Measurements from ENCODE around the gene MANF. TPM values are rescaled to one million over a fixed set of nuclear protein-coding genes. Genes with fewer than 3 reads are reported as not detected.

The MANF gene
- total and polyA plus RNA-seq, 2 of the 4 experiments (the other 2 are of a cell fraction) = 65.4 to 122 TPM

GRCh38 chr3:51340013-51340829 lies 44.9 kb upstream of the MANF start:
- peak overlapping the region; percentile 47 for H3K9ac ChIP-seq (ENCODE audit: low read depth, low read length)
- peak overlapping the region; percentile 98 for H2BK120ac ChIP-seq (ENCODE audit: low read depth, low read length)
- WGBS, 2 experiments (ENCODE audit: extremely low coverage in 2 of 2, insufficient read length in 1 of 2) = 80% methylated on average over 2 of the region's 4 CpGs; no CpG with 5 or more reads in 1 of the 2 experiments
- H3K4me1 ChIP-seq (ENCODE audit: control insufficient read depth, insufficient read depth, low read length) = peaks cover 24% of the 10 kb centered on the region
- H2BK5ac ChIP-seq (ENCODE audit: low read depth, low read length, poor library complexity, severe bottlenecking) = peak overlapping the region; percentile 86
- H2AK9ac ChIP-seq (replicated peaks; ENCODE audit: low read depth, low read length, poor library complexity) = peak overlapping the region; percentile 81
- H4K20me1 ChIP-seq (ENCODE audit: insufficient read depth, low read length) = no peaks in the 10 kb centered on the region
- TF ChIP-seq CTCF (conservative IDR thresholded peaks at IDR 0.05; ENCODE audit: low read depth, low read length) (no peak), RCOR1 (IDR thresholded peaks at IDR 0.05; ENCODE audit: insufficient replicate concordance, low read length) (no peak), MAZ (IDR thresholded peaks at IDR 0.05; ENCODE audit: borderline replicate concordance, low read depth, low read length) (peak; percentile 17; the same call in 1 of the 2 replicates), CEBPB (IDR thresholded peaks at IDR 0.05; ENCODE audit: low read depth, low read length) (peak; percentile 65), BHLHE40 (IDR thresholded peaks at IDR 0.05; ENCODE audit: low read depth, low read length) (peak; percentile 57; the same call in 1 of the 2 replicates), FOS (IDR thresholded peaks at IDR 0.05; ENCODE audit: low read depth, low read length) (peak; percentile 99), NFE2L2 (IDR thresholded peaks at IDR 0.05; ENCODE audit: low read depth, low read length) (no peak), RFX5 (IDR thresholded peaks at IDR 0.05; ENCODE audit: low read depth, low read length) (peak; percentile 63; the same call in 1 of the 2 replicates), SMC3 (IDR thresholded peaks at IDR 0.05; ENCODE audit: low read depth, low read length) (no peak)
- peak overlapping the region; percentile 92 for H3K27ac ChIP-seq (ENCODE audit: insufficient read depth, low read length)
- H3K14ac ChIP-seq (replicated peaks; ENCODE audit: low read depth, low read length) = peak overlapping the region; percentile 89
- H3K4me3 ChIP-seq (ENCODE audit: insufficient read depth, low read depth, low read length) = no peak overlapping the region
- H4K8ac ChIP-seq (ENCODE audit: low read depth in 2 of 2, low read length in 2 of 2) = peak overlapping the region; percentile 57 to 88
- H3K23ac ChIP-seq (ENCODE audit: low read depth, low read length) = peak overlapping the region; percentile 80
- 0 out of 4 replicates have a peak, but pooled peaks cover 0 to 3% of the 10 kb centered on the region in 2 experiments for H3K79me1 ChIP-seq (ENCODE audit: low read depth in 1 of 2, low read length in 2 of 2)
- H3K56ac ChIP-seq (ENCODE audit: extremely low read depth, insufficient read depth, low read length) = peak overlapping the region; percentile 91
- H3K9me3 ChIP-seq (ENCODE audit: control insufficient read depth, insufficient read depth, low read length) = no peaks in the 10 kb centered on the region
- intact Hi-C loops (cut with micrococcal nuclease) (loop anchor here (1.0 kb wide), 1 partner anchor 13 kb away; no protein-coding TSS in a partner anchor), in situ Hi-C loops (cut with MboI; ENCODE audit: low sequenced_read_pairs) (no loop called here), dilution Hi-C loops (cut with HindIII; ENCODE audit: low sequenced_read_pairs, unreplicated experiment) (no loop called here)
- peak overlapping the region; percentile 91 for H3K4ac ChIP-seq (ENCODE audit: low read depth, low read length)
- H4K91ac ChIP-seq (ENCODE audit: insufficient read depth, low read depth, low read length) = peak overlapping the region; percentile 95
- ChIA-PET POLR2A (ENCODE audit: unreplicated experiment) (interaction anchor here (1.4 kb wide), 1 partner anchor 20 kb away, joined by 4 read pairs; no protein-coding TSS in a partner anchor), CTCF (interaction anchor here (0.7 to 1.0 kb wide), 4 partner anchors 9 to 724 kb away, joined by 3 read pairs; no protein-coding TSS in a partner anchor)
- peak overlapping the region; percentile 84; the same call in 1 of the 2 replicates for H2AK5ac ChIP-seq (ENCODE audit: low read depth, low read length)
- no peaks in the 10 kb centered on the region for H3K36me3 ChIP-seq (ENCODE audit: control insufficient read depth, insufficient read depth, low read length)
- H4K5ac ChIP-seq (ENCODE audit: low read depth, low read length) = peak overlapping the region; percentile 80
- H2BK20ac ChIP-seq (ENCODE audit: low read depth, low read length) = peak overlapping the region; percentile 98
- DNase-seq (peak; percentile 91), ATAC-seq (ENCODE audit: low read depth) (peak; percentile 82)
- H2BK15ac ChIP-seq (ENCODE audit: low read depth, low read length) = peak overlapping the region; percentile 81; the same call in 2 of the 3 replicates
- no peaks in the 10 kb centered on the region; the same call in 1 of the 2 replicates for H3K27me3 ChIP-seq (ENCODE audit: control insufficient read depth, insufficient read depth, low read length)
- peak overlapping the region; percentile 85 for H3K18ac ChIP-seq (ENCODE audit: low read depth, low read length)
- no TSS peak for BruUV-seq (replicated peaks)
- peak overlapping the region; percentile 86 for H2AFZ ChIP-seq (replicated peaks; ENCODE audit: low read length, poor library complexity)
- peaks cover 22% of the 10 kb centered on the region for H3K9me1 ChIP-seq (ENCODE audit: insufficient read depth, low read length)
- H3K4me2 ChIP-seq (ENCODE audit: low read depth, low read length) = peak overlapping the region; percentile 48

Data from IMR-90 (cell line).